Adrenal gland (tissue), 12 donors: ENCODE data around the gene ZSWIM9. TPM values are rescaled to one million over a fixed set of nuclear protein-coding genes. Genes with fewer than 3 reads are reported as not detected.

Experiments used
- DNase-seq, 7 donors: peaks; one replicate each; pipeline ENCODE4 v3.0.0-alpha.2; 2019 to 2020
- H3K27ac ChIP-seq, 5 donors: fragments of 200-600 bp; sonication (generic) in 4 of 5; 1 replicate in 3 of 5; 2 replicates in 2 of 5; pipeline versions ENCODE4 v1.5.1 to v1.8.0; 2016 to 2020; ENCODE audit warnings: mild to moderate bottlenecking in 1 of 5
- H3K27me3 ChIP-seq: fragments of 200-600 bp; 2 replicates; pipeline ENCODE4 v1.8.0; 2021
- H3K36me3 ChIP-seq, 2 donors: fragments of 200-600 bp; replicated peaks in 1 of 2; 1 replicate in 1 of 2; 2 replicates in 1 of 2; pipeline versions ENCODE4 v1.5.1 to v1.8.0; 2018 to 2022
- H3K4me1 ChIP-seq, 2 donors: fragments of 200-600 bp; replicated peaks in 1 of 2; 1 replicate in 1 of 2; 2 replicates in 1 of 2; pipeline versions ENCODE4 v1.5.1 to v1.8.0; 2018 to 2021
- H3K4me3 ChIP-seq, 4 donors: fragments of 200-600 bp; sonication (generic) in 3 of 4; one replicate each; pipeline ENCODE4 v1.5.1; 2016 to 2018
- H3K9me3 ChIP-seq, 3 donors: fragments of 200-600 bp; sonication (generic) in 1 of 3; replicated peaks in 1 of 3; 1 replicate in 2 of 3; 2 replicates in 1 of 3; pipeline versions ENCODE4 v1.5.1 to v1.8.0; 2016 to 2021
- CTCF ChIP-seq, 6 experiments: fragments of 450-650 bp in 4 of 6; fragments of 200-600 bp in 2 of 6; sonication (generic) in 1 of 6; IDR thresholded peaks; 1 replicate in 5 of 6; 2 replicates in 1 of 6; pipeline versions ENCODE4 v1.5.1 to v1.8.0; 2016 to 2021; ENCODE audit warnings: antibody characterized with exemption in 6 of 6, mild to moderate bottlenecking in 2 of 6, moderate library complexity in 1 of 6
- POLR2A ChIP-seq, 2 donors: fragments of 450-650 bp; IDR thresholded peaks; one replicate each; pipeline ENCODE4 v1.6.1; 2017; ENCODE audit warnings: antibody characterized with exemption in 2 of 2, mild to moderate bottlenecking in 2 of 2, moderate library complexity in 1 of 2
- WGBS, 4 donors: extraction: QIAGEN DNeasy Blood & Tissue Kit in 2 of 4; methylation state at CpG; one replicate each; pipeline versions ENCODE4 v1.1.5 to v1.1.7; 2013 to 2017; 5-methylcytosine and 5-hydroxymethylcytosine counted together
- intact Hi-C, 2 donors: fragments of 100-400 bp; cut with DNase I; formaldehyde crosslinking; loops; one replicate each; pipeline versions ENCODE4 v1.14.1 to v1.15.0; 2022 to 2023
- polyA plus RNA-seq, 3 donors: library from polyadenylated mRNA; stranded (reverse); fragments of 200-250 nt in 2 of 3; fragments of 350-450 nt in 1 of 3; fragmentation: Illumina TruSeq in 1 of 3; extraction: RNeasy Lipid Tissue Mini Kit (QIAGEN cat#74804) in 1 of 3; gene quantifications; one replicate each; pipeline ENCODE4 v1.2.3, GENCODE V29; 2013 to 2014
- total RNA-seq, 9 donors: library from RNA; depleted of rRNA in 4 of 9; stranded (reverse); fragments of >200 nt in 4 of 9; fragments of 120-200 nt in 1 of 9; fragmentation: NEBNext Ultra II Directional in 1 of 9; extraction: Animal tissue kit (Norgen Biotek cat#: 25700) in 1 of 9; gene quantifications; one replicate each; pipeline versions ENCODE4 v1.1.0 to v1.2.4, GENCODE V29; 2013 to 2023
- donor health status: healthy with polysubstance abuse.
- donor health status: Bipolar disorder and iron deficiency.
- donor health status: DM: yes; HTN: yes; CAD: no.
- donor health status: DM: no; HTN: no; CAD: no.
- donor health status: DM: no; HTN: no; CAD: no.
- donor health status: DM: yes; HTN: yes; CAD: no.

The ZSWIM9 gene
- total and polyA plus RNA-seq, 12 donors, result 0.52 to 8.0 (median 3.8) TPM

DNA sequence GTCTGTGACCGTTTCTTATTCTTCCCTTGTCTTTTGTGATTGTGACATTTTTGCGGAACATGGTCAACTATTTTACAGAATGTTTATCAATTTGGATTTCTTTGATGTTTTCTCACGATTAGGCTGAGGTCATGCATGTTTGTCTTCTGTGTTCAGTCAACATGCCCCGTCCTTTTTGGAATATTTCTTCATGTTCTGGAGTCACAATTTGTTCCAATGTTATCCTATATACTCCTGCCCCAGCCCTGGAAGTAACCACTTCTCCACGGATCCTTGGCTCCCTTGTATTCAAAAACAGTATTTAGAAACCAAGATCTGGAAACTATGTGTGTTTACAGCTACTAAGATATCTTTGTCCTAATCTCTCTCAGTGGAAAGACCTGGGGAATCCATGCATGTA lies 75.6 kb downstream of the ZSWIM9 start:
- no peak for DNase-seq
- TF ChIP-seq POLR2A (IDR thresholded peaks at IDR 0.05) (no peak), CTCF (IDR thresholded peaks at IDR 0.05) (no peak)
- Histone ChIP-seq H3K27me3 (no peaks in the 10 kb centered on the region), H3K4me1 (peaks cover 0 to 15% of the 10 kb centered on the region in 2 donors), H3K36me3 (no peaks in the 10 kb centered on the region), H3K4me3 (no peak overlapping the region), H3K27ac (no peak overlapping the region), H3K9me3 (no peaks in the 10 kb centered on the region)
- intact Hi-C loops, result no loop called here
- WGBS, 4 donors, result 80 to 90% (median 83%) methylated on average over 5 of the region's 5 CpGs

DNA sequence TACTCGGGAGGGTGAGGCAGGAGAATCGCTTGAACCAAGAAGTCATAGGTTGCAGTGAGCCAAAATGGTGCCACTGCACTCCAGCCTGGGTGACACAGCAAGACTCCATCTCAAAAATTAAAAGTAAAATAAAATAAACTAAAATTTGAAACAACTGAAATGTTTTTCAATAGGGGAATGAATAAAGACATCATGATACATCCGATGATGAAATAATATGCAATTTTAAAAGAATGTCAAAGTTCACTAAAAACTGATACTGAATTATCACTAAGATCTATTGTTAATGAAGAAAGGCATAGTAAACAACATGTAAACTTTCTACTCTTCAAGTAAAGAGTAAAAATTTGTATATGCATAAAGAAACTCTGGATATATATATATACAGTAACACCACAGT lies 76.7 kb downstream of the ZSWIM9 start:
- Histone ChIP-seq H3K4me3 (no peak overlapping the region), H3K27me3 (no peaks in the 10 kb centered on the region), H3K36me3 (no peaks in the 10 kb centered on the region), H3K27ac (no peak overlapping the region), H3K4me1 (peaks cover 0 to 15% of the 10 kb centered on the region in 2 donors), H3K9me3 (no peaks in the 10 kb centered on the region)
- intact Hi-C loops, result no loop called here
- no peak for DNase-seq
- 92 to 100% (median 95%) methylated on average over 3 of the region's 3 CpGs for WGBS, 4 donors
- TF ChIP-seq POLR2A (IDR thresholded peaks at IDR 0.05), result no peak
- no peak for TF ChIP-seq CTCF (IDR thresholded peaks at IDR 0.05)

Other genes starting within 250 kb of the ZSWIM9 start
- gene BSPH1, start 178.5 kb upstream of the ZSWIM9 start, total RNA-seq, result not detected
- not detected for gene BSPH1, start 178.5 kb upstream of the ZSWIM9 start, polyA plus RNA-seq
- 1 to 10 TPM in 1 of 9 donors, under 1 TPM in 1, not detected in 7; 0.11 to 4.3 TPM for gene ELSPBP1, start 176.0 kb upstream of the ZSWIM9 start, total RNA-seq
- gene ELSPBP1, start 176.0 kb upstream of the ZSWIM9 start, polyA plus RNA-seq, result not detected
- not detected for gene CABP5, start 126.6 kb upstream of the ZSWIM9 start, total RNA-seq
- not detected for gene CABP5, start 126.6 kb upstream of the ZSWIM9 start, polyA plus RNA-seq
- gene PLA2G4C, start 59.9 kb upstream of the ZSWIM9 start, total RNA-seq, result 100 to 1,000 TPM in 1 of 9 donors, 10 to 100 TPM in 8; 18.6 to 122 (median 51.6) TPM
- 100 to 1,000 TPM in 1 of 3 donors, 10 to 100 TPM in 2; 26.7 to 123 (median 83.6) TPM for gene PLA2G4C, start 59.9 kb upstream of the ZSWIM9 start, polyA plus RNA-seq
- gene LIG1, start 336 bp upstream of the ZSWIM9 start, total RNA-seq, result 10 to 100 TPM in 7 of 9 donors, 1 to 10 TPM in 2; 7.5 to 24.2 (median 15.5) TPM
- 10 to 100 TPM; 10.5 to 79.6 (median 58.3) TPM for gene LIG1, start 336 bp upstream of the ZSWIM9 start, polyA plus RNA-seq
- gene CARD8, start 85.2 kb downstream of the ZSWIM9 start, total RNA-seq, result 10 to 100 TPM; 14.1 to 45.3 (median 32.3) TPM
- 10 to 100 TPM; 30.0 to 48.3 (median 33.7) TPM for gene CARD8, start 85.2 kb downstream of the ZSWIM9 start, polyA plus RNA-seq
- 1 to 10 TPM in 1 of 9 donors, under 1 TPM in 7, not detected in 1; 0.18 to 1.4 (median 0.59) TPM for gene ZNF114, start 99.4 kb downstream of the ZSWIM9 start, total RNA-seq
- gene ZNF114, start 99.4 kb downstream of the ZSWIM9 start, polyA plus RNA-seq, result under 1 TPM; 0.07 to 0.16 (median 0.10) TPM
- gene EMP3, start 154.9 kb downstream of the ZSWIM9 start, total RNA-seq, result 100 to 1,000 TPM in 4 of 9 donors, 10 to 100 TPM in 5; 20.6 to 118 (median 97.9) TPM
- gene EMP3, start 154.9 kb downstream of the ZSWIM9 start, polyA plus RNA-seq, result 100 to 1,000 TPM in 2 of 3 donors, 10 to 100 TPM in 1; 63.9 to 409 (median 315) TPM
- gene TMEM143, start 193.3 kb downstream of the ZSWIM9 start, total RNA-seq, result 10 to 100 TPM in 6 of 9 donors, 1 to 10 TPM in 3; 3.3 to 26.3 (median 10.9) TPM
- gene TMEM143, start 193.3 kb downstream of the ZSWIM9 start, polyA plus RNA-seq, result 10 to 100 TPM in 2 of 3 donors, 1 to 10 TPM in 1; 9.6 to 26.5 (median 20.1) TPM
- gene SYNGR4, start 193.7 kb downstream of the ZSWIM9 start, total RNA-seq, result not detected
- under 1 TPM in 1 of 3 donors, not detected in 2; 0.13 TPM for gene SYNGR4, start 193.7 kb downstream of the ZSWIM9 start, polyA plus RNA-seq
- gene KDELR1, start 220.9 kb downstream of the ZSWIM9 start, total RNA-seq, result 100 to 1,000 TPM in 7 of 9 donors, 10 to 100 TPM in 2; 63.4 to 201 (median 161) TPM
- gene KDELR1, start 220.9 kb downstream of the ZSWIM9 start, polyA plus RNA-seq, result 100 to 1,000 TPM; 110 to 146 (median 126) TPM
- gene GRIN2D, start 223.0 kb downstream of the ZSWIM9 start, total RNA-seq, result 1 to 10 TPM in 3 of 9 donors, under 1 TPM in 6; 0.12 to 1.8 (median 0.57) TPM
- 1 to 10 TPM in 1 of 3 donors, under 1 TPM in 2; 0.11 to 1.0 (median 0.64) TPM for gene GRIN2D, start 223.0 kb downstream of the ZSWIM9 start, polyA plus RNA-seq